HL-60 (cell line): ENCODE data around the gene RERE.

Experiments used
- POLR2AphosphoS5 ChIP-seq: IDR thresholded peaks from 2 replicates; pipeline ENCODE4 v1.6.1; 2012; ENCODE audit warnings: low read depth
- REST ChIP-seq: IDR thresholded peaks from 2 replicates; pipeline ENCODE4 v1.6.1; 2012; ENCODE audit warnings: low read depth; ENCODE audit not compliant: insufficient replicate concordance
- TF ChIP-seq, protein P1 (sequence below): IDR thresholded peaks from one replicate; pipeline ENCODE4 v1.5.1; 2011; ENCODE audit warnings: low read length, control low read depth, inconsistent platforms; ENCODE audit not compliant: insufficient read depth

- TF ChIP-seq, protein P1, sequence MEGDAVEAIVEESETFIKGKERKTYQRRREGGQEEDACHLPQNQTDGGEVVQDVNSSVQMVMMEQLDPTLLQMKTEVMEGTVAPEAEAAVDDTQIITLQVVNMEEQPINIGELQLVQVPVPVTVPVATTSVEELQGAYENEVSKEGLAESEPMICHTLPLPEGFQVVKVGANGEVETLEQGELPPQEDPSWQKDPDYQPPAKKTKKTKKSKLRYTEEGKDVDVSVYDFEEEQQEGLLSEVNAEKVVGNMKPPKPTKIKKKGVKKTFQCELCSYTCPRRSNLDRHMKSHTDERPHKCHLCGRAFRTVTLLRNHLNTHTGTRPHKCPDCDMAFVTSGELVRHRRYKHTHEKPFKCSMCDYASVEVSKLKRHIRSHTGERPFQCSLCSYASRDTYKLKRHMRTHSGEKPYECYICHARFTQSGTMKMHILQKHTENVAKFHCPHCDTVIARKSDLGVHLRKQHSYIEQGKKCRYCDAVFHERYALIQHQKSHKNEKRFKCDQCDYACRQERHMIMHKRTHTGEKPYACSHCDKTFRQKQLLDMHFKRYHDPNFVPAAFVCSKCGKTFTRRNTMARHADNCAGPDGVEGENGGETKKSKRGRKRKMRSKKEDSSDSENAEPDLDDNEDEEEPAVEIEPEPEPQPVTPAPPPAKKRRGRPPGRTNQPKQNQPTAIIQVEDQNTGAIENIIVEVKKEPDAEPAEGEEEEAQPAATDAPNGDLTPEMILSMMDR = no peak
- no peak for TF ChIP-seq POLR2AphosphoS5
- TF ChIP-seq REST = no peak
Observed at GRCh38 chr1:8663090-8663802, 154.2 kb downstream of the RERE start.
